ENCODE data around the gene ZNF367. TPM values are rescaled to one million over a fixed set of nuclear protein-coding genes. Genes with fewer than 3 reads are reported as not detected.

The ZNF367 gene
- 4.0 and 4.3 TPM in 2 replicates for total RNA-seq

DNA sequence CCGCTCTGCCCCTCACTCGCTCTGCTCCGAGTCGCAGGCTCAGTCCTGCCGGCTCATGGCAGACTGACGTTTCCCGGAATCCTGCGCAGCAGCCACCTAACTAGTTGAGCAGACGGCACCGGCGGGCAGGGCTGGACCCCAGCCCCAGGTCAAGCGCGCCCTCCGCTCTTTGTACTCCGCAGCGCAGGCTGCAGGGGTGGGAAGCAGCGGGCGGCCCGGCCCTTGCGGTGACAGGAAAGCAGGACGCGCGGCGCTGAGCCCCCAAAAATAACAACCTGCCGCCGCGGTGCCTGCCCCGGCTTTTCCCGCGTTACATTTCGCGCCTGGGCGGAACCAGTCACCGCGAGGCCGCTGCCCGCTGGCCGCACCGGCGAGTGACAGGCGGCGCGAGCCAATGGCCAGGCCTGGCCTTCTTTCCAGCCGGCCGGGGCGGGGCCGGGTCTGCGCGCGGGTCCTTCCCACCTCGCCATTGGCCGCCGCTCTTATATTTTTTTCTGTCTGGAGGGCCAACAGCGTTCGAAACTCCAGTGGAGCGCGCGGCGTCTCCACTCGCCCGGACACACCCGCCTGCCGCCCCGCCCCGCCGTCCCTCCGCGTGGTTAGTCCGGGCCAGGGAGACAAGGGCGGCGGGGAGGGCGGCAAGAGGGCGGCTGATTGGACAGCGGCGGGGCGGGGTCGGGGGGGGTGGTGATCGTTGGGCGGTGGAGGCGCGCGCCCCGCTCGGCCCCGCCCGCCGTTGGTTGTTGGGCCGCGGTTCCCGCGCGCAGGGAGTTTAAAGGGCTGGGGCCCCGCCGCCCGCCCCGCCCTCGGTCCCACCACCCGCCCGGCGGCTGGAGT, at the start of gene ZNF367:
ZNF367 (minus strand) TSS at position 288 of the 837 bp plus-strand sequence. CDS start 338 bp downstream, outside the sequence.
- intact Hi-C loops (cut with micrococcal nuclease): loop anchor here (1.0 to 10.0 kb wide), 14 partner anchors 32 to 1839 kb away; partner anchors contain the start of genes ANP32B, ERCC6L2, HABP4 and PRXL2C
- CTCF ChIA-PET: no interaction called here
- POLR2A ChIA-PET: interaction anchor here (1.0 to 1.8 kb wide), 6 partner anchors 31 to 1215 kb away, joined by 3 to 14 read pairs (median 6); partner anchors contain the start of genes HABP4, PRXL2C, SLC35D2 and TSTD2
- TF ChIP-seq, protein P1, sequence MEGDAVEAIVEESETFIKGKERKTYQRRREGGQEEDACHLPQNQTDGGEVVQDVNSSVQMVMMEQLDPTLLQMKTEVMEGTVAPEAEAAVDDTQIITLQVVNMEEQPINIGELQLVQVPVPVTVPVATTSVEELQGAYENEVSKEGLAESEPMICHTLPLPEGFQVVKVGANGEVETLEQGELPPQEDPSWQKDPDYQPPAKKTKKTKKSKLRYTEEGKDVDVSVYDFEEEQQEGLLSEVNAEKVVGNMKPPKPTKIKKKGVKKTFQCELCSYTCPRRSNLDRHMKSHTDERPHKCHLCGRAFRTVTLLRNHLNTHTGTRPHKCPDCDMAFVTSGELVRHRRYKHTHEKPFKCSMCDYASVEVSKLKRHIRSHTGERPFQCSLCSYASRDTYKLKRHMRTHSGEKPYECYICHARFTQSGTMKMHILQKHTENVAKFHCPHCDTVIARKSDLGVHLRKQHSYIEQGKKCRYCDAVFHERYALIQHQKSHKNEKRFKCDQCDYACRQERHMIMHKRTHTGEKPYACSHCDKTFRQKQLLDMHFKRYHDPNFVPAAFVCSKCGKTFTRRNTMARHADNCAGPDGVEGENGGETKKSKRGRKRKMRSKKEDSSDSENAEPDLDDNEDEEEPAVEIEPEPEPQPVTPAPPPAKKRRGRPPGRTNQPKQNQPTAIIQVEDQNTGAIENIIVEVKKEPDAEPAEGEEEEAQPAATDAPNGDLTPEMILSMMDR (IDR thresholded peaks at IDR 0.05): no peak
- peak within 1 kb of the TSS; percentile 93 for H3K4me3 Mint-ChIP-seq
- DNase-seq (peak; percentile 89), ATAC-seq (ENCODE audit: low read depth) (peak; percentile 76)
- H3K27me3 Mint-ChIP-seq: no peaks in the 10 kb centered on the region
- H3K4me1 Mint-ChIP-seq: peaks cover 43% of the 10 kb centered on the region
- peak within 1 kb of the TSS; percentile 92 for H3K27ac Mint-ChIP-seq
- peaks cover 2% of the 10 kb centered on the region for H3K36me3 Mint-ChIP-seq (ENCODE audit: low read depth)
- H3K9me3 Mint-ChIP-seq: no peaks in the 10 kb centered on the region

DNA sequence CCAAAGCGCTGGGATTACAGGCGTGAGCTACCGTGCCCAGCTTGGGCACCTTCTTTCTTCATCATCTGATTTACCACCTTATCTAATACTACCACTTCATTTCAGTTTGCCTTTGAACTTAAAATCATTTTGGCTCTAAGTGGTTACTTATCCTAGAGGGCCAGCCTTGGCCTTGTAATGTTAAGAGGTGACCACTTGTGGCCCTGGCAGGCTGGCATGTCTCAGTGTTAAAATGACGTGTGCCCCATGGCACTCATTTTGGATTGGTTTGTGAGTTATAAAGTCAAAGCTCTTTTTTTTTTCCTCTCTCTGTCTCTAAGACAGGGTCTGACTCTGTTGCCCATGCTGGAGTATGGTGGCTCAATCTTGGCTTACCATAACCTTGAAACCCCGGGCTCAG, 49.6 kb upstream of the ZNF367 start:
- peaks cover 33% of the 10 kb centered on the region for H3K36me3 Mint-ChIP-seq (ENCODE audit: low read depth)
- ATAC-seq (ENCODE audit: low read depth) (no peak), DNase-seq (no peak)
- no peak overlapping the region for H3K27ac Mint-ChIP-seq
- TF ChIP-seq, protein P1 (IDR thresholded peaks at IDR 0.05): no peak
- CTCF ChIA-PET: no interaction called here
- no peak overlapping the region for H3K4me3 Mint-ChIP-seq
- H3K9me3 Mint-ChIP-seq: no peaks in the 10 kb centered on the region
- no peaks in the 10 kb centered on the region for H3K27me3 Mint-ChIP-seq
- POLR2A ChIA-PET: no interaction called here
- intact Hi-C loops (cut with micrococcal nuclease): no loop called here
- no peaks in the 10 kb centered on the region for H3K4me1 Mint-ChIP-seq

DNA sequence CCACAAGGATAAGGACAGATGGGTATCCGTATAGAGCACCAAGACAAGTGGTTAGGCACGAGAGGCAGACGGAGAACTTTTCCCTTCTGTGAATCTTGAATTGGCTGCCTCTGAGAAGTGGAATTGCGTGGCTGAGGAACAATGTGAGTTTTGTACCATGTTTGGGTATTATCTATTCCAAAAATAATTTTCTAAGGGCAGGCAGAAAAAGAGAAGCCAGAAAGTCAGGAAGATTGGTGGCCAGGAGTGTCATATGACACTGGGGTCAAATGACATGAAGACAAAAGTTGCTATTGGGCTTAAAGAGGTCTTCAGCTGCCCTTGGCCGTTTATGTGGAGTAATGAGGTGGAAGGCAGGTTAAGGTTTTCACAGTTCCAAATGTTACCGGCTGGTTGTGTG, 46.3 kb upstream of the ZNF367 start:
- Mint-ChIP-seq H3K27ac (no peak overlapping the region), H3K27me3 (no peaks in the 10 kb centered on the region), H3K4me1 (no peaks in the 10 kb centered on the region), H3K36me3 (ENCODE audit: low read depth) (peaks cover 31% of the 10 kb centered on the region), H3K9me3 (no peaks in the 10 kb centered on the region), H3K4me3 (no peak overlapping the region)
- TF ChIP-seq, protein P1 (IDR thresholded peaks at IDR 0.05): no peak
- ChIA-PET POLR2A (no interaction called here), CTCF (no interaction called here)
- intact Hi-C loops (cut with micrococcal nuclease): no loop called here
- DNase-seq (no peak), ATAC-seq (ENCODE audit: low read depth) (no peak)

DNA sequence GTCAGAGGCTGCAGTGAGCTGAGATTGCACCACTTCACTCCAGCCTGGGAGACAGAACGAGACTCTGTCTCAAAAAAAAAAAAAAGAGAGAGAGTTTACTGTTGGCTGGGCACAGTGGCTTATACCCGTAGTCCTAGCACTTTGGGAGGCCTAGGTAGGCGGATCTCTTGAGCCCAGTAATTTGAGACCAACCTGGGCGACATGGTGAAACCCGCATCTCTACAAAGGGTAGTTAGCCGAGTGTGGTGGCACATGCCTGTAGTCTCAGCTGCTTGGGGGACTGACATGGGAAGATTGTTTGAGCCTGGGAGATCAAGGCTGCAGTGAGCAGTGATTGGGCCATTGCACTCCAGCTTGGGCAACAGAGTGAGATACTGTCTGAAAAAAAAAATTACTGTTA, 44.4 kb upstream of the ZNF367 start:
- ATAC-seq (ENCODE audit: low read depth): no peak
- CTCF ChIA-PET: no interaction called here
- POLR2A ChIA-PET: no interaction called here
- H3K36me3 Mint-ChIP-seq (ENCODE audit: low read depth): peaks cover 33% of the 10 kb centered on the region
- intact Hi-C loops (cut with micrococcal nuclease): no loop called here
- no peak overlapping the region for H3K4me3 Mint-ChIP-seq
- H3K9me3 Mint-ChIP-seq: no peaks in the 10 kb centered on the region
- TF ChIP-seq, protein P1 (IDR thresholded peaks at IDR 0.05): no peak
- no peak for DNase-seq
- H3K27me3 Mint-ChIP-seq: no peaks in the 10 kb centered on the region
- H3K27ac Mint-ChIP-seq: no peak overlapping the region
- no peaks in the 10 kb centered on the region for H3K4me1 Mint-ChIP-seq

DNA sequence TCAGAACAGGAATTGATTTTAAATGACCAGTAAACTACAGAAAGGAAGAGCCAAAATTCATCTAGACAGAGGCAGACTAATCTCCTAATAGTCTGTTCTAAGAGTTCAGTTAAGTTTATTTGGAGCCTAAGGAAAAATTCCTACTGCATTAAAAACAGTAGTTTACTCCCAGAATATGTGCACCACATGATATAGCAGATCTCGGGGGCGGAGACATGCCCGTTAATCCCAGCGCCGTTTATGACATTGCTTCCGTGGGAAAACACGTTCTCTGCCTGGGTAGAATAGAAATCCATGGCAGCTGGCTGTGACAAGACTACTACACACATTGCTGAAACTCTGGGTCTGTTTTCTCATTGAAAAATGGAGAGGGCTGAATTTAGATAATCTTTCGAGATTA, 43.2 kb upstream of the ZNF367 start:
- TF ChIP-seq, protein P1 (IDR thresholded peaks at IDR 0.05): no peak
- ATAC-seq (ENCODE audit: low read depth) (no peak), DNase-seq (no peak)
- H3K27me3 Mint-ChIP-seq: no peaks in the 10 kb centered on the region
- intact Hi-C loops (cut with micrococcal nuclease): no loop called here
- no peak overlapping the region for H3K27ac Mint-ChIP-seq
- POLR2A ChIA-PET: interaction anchor here (0.7 kb wide), 1 partner anchor 11 kb away, joined by 5 read pairs; no protein-coding TSS in a partner anchor
- CTCF ChIA-PET: interaction anchor here (1.3 kb wide), 1 partner anchor 11 kb away, joined by 3 read pairs; the partner anchor contains the start of gene HABP4
- no peak overlapping the region for H3K4me3 Mint-ChIP-seq
- H3K4me1 Mint-ChIP-seq: no peaks in the 10 kb centered on the region
- peaks cover 29% of the 10 kb centered on the region for H3K36me3 Mint-ChIP-seq (ENCODE audit: low read depth)
- H3K9me3 Mint-ChIP-seq: no peaks in the 10 kb centered on the region

All from activated B cell treated with CpG ODN at 0.5 μM for 24 hours (primary cell).